ENCODE measurements around the gene SYT14.
"Not testable (repeated sequence)": the region's sequence is repeated elsewhere in the genome, so short reads cannot be mapped to it uniquely, and the experiment has no call there.

Gene SYT14

DNA sequence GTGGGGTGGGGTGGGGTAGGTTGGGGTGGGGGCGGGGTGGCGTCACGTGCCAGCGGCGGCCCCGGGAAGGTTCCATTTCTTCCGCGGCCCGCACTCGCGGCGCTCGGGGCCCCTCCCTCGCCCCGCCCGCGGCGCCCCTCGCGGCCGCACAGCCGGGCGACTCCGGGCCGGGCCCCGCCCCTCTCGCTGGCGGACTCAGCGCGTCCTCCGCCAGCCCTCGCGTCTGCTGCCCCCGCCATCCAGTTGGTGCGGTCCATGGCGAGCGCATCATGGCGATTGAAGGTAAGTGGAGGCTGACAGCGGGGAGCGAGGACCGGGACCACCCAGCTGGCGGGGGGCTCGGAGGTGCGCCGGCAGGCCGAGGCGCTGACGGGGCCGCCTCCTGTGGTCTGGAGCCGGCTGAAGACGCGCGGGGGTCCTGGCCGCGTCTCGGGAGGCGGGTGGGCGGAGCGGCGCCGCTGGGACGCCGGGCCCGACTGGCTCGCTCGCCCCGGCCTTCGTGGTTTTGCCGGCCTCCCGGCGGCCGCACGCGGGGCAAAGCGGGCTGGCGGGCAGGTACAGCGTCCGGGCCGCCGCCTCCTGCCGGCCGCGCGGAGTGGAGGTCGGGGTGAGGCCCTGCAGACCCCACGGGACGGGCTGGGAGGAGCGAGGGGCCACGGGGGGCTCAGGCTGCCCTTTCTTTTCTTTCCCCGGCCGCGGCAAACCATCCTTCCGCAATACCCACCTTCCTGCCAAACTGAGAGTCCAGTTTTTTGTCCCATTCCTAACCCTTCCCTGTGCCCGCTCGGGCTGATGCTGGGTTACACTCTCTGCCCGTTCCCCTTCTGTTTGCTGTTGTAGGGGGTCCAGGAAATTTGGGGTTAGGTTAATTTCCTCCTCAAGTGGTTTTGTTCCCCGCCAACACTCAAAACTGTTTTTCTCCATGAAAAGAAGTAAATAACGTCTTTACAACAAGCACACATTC, at the start of gene SYT14:
TSS of gene SYT14 (plus strand) at position 222 of the 964 bp plus-strand sequence. CDS start at position 270, 48 bp downstream.
- peak; percentile 20 for FAIRE-seq
- DNase-seq (ENCODE audit: low spot score): peak; percentile 86

DNA sequence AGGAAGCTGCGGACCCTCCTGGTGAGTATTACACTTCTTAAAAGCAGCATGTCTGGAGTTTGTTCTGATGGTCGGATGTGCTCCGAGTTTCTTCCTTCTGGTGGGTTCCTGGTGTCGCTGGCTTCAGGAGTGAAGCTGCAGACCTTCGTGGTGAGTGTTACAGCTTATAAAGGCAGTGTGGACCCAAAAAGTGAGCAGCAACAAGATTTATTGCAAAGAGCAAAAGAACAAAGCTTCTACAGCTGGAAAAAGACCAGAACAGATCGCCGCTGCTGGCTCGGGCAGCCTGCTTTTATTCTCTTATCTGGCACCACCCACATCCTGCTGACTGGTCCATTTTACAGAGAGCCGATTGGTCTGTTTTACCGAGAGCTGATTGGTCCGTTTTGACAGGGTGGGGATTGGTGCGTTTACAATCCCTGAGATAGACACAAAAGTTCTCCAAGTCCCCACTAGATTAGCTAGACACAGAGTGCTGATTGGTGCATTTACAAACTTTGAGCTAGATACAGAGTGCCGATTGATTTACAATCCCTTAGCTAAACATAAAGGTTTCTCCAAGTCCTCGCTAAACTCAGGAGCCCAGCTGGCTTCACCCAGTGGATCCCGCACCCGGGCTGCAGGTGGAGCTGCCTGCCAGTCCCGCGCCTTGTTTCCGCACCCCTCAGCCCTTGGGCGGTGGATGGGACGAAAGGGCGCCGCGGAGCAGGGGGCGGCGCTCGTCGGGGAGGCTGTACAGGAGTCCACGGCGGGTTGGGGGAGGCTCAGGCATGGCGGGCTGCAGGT, 49.5 kb upstream of the SYT14 start:
- FAIRE-seq; DNase-seq (ENCODE audit: low spot score): not testable (repeated sequence)

DNA sequence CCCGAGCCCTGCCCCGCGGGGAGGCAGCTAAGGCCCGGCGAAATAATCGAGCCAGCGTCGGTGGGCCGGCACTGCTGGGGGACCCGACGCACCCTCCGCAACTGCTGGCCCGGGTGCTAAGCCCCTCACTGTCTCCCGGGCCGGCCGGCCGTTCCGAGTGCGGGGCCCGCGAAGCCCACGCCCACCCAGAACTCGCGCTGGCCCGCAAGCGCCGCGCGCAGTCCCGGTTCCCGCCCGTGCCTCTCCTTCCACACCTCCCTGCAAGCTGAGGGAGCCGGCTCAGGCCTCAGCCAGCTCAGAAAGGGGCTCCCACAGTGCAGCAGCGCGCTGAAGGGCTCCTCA, 49.0 kb upstream of the SYT14 start:
- DNase-seq (ENCODE audit: low spot score) (no peak), FAIRE-seq (no peak)

- FAIRE-seq (no peak), DNase-seq (ENCODE audit: low spot score) (no peak)
Observed at GRCh38 chr1:209890641-209891330, 47.2 kb upstream of the SYT14 start.

- FAIRE-seq (no peak), DNase-seq (ENCODE audit: low spot score) (no peak)
Observed at GRCh38 chr1:209893751-209894150, 44.3 kb upstream of the SYT14 start.

DNA sequence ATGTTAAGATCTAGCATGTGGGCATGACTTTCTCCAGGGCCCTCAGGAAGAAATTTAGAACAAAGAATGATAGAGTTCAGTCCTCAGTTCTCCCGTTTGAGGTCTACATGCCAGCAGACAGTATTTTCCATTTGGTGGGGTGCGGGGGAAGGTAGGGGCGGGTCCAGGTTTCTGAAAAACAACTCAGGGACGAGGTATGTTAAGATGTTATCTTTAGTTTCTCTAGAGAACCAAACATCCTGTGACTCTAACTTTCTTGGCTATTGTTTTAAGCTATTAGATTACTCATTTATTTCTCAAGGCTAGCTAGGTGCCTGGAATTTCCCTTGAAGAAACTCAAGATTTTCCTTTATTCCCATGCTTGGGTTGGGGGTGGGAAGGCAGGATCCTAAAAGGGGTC, 42.3 kb upstream of the SYT14 start:
- FAIRE-seq: no peak
- DNase-seq (ENCODE audit: low spot score): no peak

GRCh38 chr1:209896346-209896745, 41.7 kb upstream of the SYT14 start:
- FAIRE-seq (no peak), DNase-seq (ENCODE audit: low spot score) (no peak)

GRCh38 chr1:209898271-209898670, 39.7 kb upstream of the SYT14 start:
- not testable (repeated sequence) for DNase-seq (ENCODE audit: low spot score); FAIRE-seq

GRCh38 chr1:209898851-209899250, 39.2 kb upstream of the SYT14 start:
- FAIRE-seq; DNase-seq (ENCODE audit: low spot score): not testable (repeated sequence)

DNA sequence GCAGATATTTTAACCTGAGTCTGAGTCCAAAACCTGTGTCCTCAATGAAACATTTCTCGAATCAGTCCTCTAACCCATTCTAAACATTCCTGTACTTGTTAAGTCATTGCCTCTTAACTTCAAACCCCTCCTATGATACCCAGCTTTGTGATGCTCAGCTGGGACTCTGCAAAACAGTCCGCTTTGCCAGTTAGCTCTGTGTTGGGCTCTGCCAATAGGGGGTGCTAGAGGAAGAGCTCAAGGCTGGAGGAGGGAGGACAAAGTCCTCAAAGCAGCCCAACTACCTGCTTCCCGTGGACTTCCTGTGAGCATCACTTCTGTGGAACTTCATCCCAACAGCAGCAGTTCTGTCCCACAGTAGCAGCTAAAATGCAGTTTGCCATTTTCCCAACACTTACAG, 38.1 kb upstream of the SYT14 start:
- no peak for DNase-seq (ENCODE audit: low spot score)
- no peak for FAIRE-seq

GRCh38 chr1:209900734-209901133, 37.3 kb upstream of the SYT14 start:
- FAIRE-seq: no peak
- DNase-seq (ENCODE audit: low spot score): peak; percentile 81

DNA sequence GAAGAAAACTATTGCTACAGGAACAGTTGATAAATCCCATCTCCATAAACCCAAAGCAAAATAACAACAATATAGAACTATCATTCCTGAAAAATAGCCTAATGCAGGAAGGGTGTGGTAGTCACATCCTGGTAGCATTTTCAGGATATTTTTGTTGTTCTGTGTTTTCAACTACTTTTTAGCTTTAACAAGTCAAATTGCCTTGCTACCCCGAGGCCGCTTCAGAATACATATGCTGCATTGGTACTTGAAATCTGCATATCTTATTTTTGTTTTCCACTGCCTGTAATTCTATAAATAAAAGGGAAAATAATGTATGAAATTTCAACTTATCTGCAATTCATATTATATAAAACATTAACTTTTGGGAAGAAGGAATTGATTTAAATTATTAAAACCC, 36.8 kb upstream of the SYT14 start:
- DNase-seq (ENCODE audit: low spot score) (no peak), FAIRE-seq (no peak)

- not testable (repeated sequence) for FAIRE-seq; DNase-seq (ENCODE audit: low spot score)
Observed at GRCh38 chr1:209904774-209905173, 33.2 kb upstream of the SYT14 start.

DNA sequence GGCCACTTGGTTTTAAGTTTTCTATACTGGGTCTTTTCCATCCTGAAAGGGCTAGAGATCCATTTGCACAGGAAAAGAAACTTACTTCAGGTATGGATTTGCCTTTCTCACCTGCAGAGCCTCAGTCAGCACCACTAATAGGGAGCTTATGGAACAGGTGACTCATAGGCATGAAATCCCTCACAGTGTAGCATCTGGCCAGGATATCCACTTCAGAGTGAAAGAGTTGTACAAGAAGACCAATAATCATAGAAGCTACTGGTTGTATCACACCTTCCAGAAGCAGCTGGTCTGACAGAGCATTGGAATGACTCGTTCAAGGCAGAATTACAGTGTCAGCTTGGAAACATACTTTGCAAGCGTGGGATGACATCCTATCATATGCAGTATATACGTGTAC, 26.3 kb upstream of the SYT14 start:
- no peak for DNase-seq (ENCODE audit: low spot score)
- no peak for FAIRE-seq

- DNase-seq (ENCODE audit: low spot score) (no peak), FAIRE-seq (no peak)
Observed at GRCh38 chr1:209912306-209912705, 25.7 kb upstream of the SYT14 start.

DNA sequence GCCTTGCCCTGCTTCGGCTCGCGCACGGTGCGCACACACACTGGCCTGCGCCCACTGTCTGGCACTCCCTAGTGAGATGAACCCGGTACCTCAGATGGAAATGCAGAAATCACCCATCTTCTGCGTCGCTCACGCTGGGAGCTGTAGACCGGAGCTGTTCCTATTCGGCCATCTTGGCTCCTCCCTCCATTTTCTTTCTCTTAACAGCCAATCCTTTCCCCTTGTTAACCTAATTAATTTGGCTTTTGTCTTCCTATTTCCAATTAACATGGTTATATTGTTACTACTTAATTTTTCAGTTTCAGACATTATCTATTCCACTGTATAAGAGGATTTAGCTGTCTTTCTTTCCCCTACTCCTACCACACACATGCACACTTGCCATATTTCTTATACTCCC, 18.4 kb upstream of the SYT14 start:
- not testable (repeated sequence) for DNase-seq (ENCODE audit: low spot score); FAIRE-seq

DNA sequence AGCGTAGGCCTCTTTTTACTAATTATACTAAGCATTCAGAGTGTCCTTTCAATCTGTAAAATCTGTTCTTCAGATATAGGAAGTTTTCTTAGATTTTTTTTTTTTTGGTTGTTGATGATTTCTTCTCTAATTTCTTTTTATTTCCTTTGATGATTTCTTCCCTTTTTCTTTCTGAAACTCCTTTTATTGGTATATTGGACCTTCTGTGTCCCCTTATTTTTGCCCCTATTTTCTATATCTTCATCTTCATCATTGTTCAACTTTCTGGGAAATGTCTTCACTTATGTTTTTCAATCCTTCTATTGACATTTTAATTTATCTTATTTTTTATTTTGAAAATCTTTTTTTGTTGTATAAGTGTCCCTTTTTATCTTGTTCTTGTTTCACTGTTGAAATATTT, 17.2 kb upstream of the SYT14 start:
- FAIRE-seq (no peak), DNase-seq (ENCODE audit: low spot score) (no peak)

DNA sequence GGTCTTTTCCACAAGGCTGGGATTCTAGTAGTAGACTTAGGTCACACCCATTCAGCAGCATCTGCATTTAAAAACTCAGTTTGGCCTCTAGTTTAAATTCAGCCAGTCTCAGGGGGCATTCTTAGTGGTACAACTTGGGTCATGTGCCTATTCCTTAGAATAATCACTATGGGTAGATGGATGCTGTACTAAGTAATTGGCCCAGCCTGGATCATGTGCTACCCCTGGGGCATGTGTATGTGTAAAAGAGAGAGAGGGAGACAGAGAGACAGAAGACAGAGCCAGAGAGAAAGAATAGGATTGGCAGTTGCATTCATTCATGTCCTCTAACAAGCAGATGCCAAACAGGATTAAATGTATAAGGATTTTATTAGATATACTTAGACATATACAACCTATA, 13.6 kb upstream of the SYT14 start:
- DNase-seq (ENCODE audit: low spot score) (no peak), FAIRE-seq (no peak)

GRCh38 chr1:209926045-209926444, 12.0 kb upstream of the SYT14 start:
- FAIRE-seq: no peak
- peak; percentile 63 for DNase-seq (ENCODE audit: low spot score)

DNA sequence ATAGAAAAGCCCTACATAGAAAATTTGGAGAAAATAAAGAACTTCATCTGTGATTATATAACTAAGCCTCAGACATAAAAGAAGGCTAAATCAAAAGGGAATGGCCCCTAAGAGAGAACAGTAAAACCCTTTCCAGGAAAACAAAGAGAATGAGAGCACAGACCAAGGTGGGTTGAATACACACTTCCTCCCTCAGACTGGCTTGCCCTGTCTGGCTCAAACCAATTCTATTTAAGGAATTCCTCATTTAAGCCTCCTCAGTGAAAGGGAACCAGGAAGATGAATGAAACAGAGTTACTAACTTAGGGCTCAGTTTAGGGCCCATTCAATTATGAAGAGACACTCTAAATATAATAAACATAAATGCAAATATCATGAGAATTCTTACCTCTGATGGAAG, 10.6 kb upstream of the SYT14 start:
- FAIRE-seq (no peak), DNase-seq (ENCODE audit: low spot score) (no peak)

- DNase-seq (ENCODE audit: low spot score) (no peak), FAIRE-seq (no peak)
Observed at GRCh38 chr1:209929751-209930150, 8.3 kb upstream of the SYT14 start.

DNA sequence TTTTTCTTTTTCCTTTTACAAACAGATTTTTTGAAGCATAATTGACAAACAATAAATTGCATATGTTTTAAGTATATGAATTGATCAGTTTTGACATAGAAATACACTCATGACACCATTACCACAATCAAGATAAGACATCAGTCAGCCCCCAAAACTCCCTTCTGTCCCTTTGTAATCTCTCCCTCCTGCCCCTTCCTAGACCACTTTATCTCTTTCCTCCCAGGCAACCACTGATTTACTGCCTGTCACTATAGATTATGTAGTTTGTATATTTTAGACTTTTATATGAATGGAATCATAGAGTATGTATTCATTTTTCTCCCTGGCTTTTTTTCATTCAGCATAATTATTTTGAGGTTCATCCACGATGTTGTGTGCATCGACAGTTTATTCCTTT, 6.9 kb upstream of the SYT14 start:
- DNase-seq (ENCODE audit: low spot score) (no peak), FAIRE-seq (no peak)

Measured in urothelium cell line (cell line).